Transverse colon (tissue), 4 donors: ENCODE data around the gene ZNF326.

Source experiments
- CTCF ChIP-seq, 5 experiments: fragments of 200-600 bp in 3 of 5; fragments of 450-650 bp in 2 of 5; sonication (generic) in 3 of 5; IDR thresholded peaks; 1 replicate in 2 of 5; 2 replicates in 3 of 5; pipeline ENCODE4 v1.5.1; 2016 to 2017; ENCODE audit warnings: antibody characterized with exemption in 5 of 5, inconsistent platforms in 3 of 5, mild to moderate bottlenecking in 2 of 5, moderate library complexity in 1 of 5
- EP300 ChIP-seq: sonication (generic); formaldehyde crosslinking; IDR thresholded peaks from one replicate; pipeline ENCODE4 v1.6.1; 2017; ENCODE audit warnings: antibody characterized with exemption, low read depth
- POLR2A ChIP-seq: fragments of 450-650 bp; IDR thresholded peaks from one replicate; pipeline ENCODE4 v1.6.1; 2016; ENCODE audit warnings: antibody characterized with exemption, mild to moderate bottlenecking, moderate library complexity
- POLR2AphosphoS5 ChIP-seq, 3 donors: sonication (generic); formaldehyde crosslinking; IDR thresholded peaks; one replicate each; pipeline ENCODE4 v1.6.1; 2016; ENCODE audit warnings: antibody characterized with exemption in 3 of 3

- TF ChIP-seq CTCF (IDR thresholded peaks at IDR 0.05) (no peak), POLR2A (no peak), EP300 (no peak), POLR2AphosphoS5 (IDR thresholded peaks at IDR 0.05) (no peak)
Measured at GRCh38 chr1:90012300-90012699, 17.4 kb downstream of the ZNF326 start.
